Upper lobe of left lung (tissue), 6 donors: ENCODE results near the gene UBE3D. TPM values are rescaled to one million over a fixed set of nuclear protein-coding genes. Genes with fewer than 3 reads are reported as not detected.

Experiments used
- ATAC-seq, 2 donors: fragments of 200-7000 bp; cut with Tn5 transposase; one replicate each; pipeline ENCODE4 v1.9.1; 2022; ENCODE audit warnings: mild to moderate bottlenecking in 2 of 2, moderate library complexity in 2 of 2; ENCODE audit not compliant: low FRiP score in 2 of 2
- DNase-seq, 2 donors: peaks; one replicate each; pipeline ENCODE4 v3.0.0-alpha.2; 2019 to 2020
- H3K27ac ChIP-seq, 4 donors: fragments of 200-600 bp; sonication (generic); one replicate each; pipeline ENCODE4 v1.5.1; 2016 to 2019
- H3K27me3 ChIP-seq, 4 donors: fragments of 200-600 bp; sonication (generic); one replicate each; pipeline ENCODE4 v1.5.1; 2017 to 2019
- H3K36me3 ChIP-seq, 4 donors: fragments of 200-600 bp; sonication (generic); one replicate each; pipeline ENCODE4 v1.5.1; 2016 to 2019
- H3K4me1 ChIP-seq, 4 donors: fragments of 200-600 bp; sonication (generic); one replicate each; pipeline ENCODE4 v1.5.1; 2018 to 2019
- H3K4me3 ChIP-seq, 4 donors: fragments of 200-600 bp; sonication (generic); one replicate each; pipeline ENCODE4 v1.5.1; 2017 to 2019; ENCODE audit warnings: mild to moderate bottlenecking in 2 of 4, moderate library complexity in 1 of 4
- H3K9me3 ChIP-seq, 4 donors: fragments of 200-600 bp; sonication (generic); one replicate each; pipeline ENCODE4 v1.5.1; 2018 to 2019
- CTCF ChIP-seq, 6 experiments: fragments of 450-650 bp in 4 of 6; fragments of 200-600 bp in 2 of 6; sonication (generic) in 2 of 6; IDR thresholded peaks; one replicate each; pipeline ENCODE4 v1.5.1; 2016 to 2019; ENCODE audit warnings: antibody characterized with exemption in 6 of 6
- EP300 ChIP-seq, 4 donors: sonication (generic); formaldehyde crosslinking; IDR thresholded peaks; one replicate each; pipeline ENCODE4 v1.5.1; 2017; ENCODE audit warnings: antibody characterized with exemption in 4 of 4, control low read depth in 2 of 4
- POLR2A ChIP-seq, 4 donors: fragments of 450-650 bp; IDR thresholded peaks; one replicate each; pipeline ENCODE4 v1.5.1; 2016 to 2017; ENCODE audit warnings: antibody characterized with exemption in 4 of 4, mild to moderate bottlenecking in 2 of 4
- POLR2AphosphoS5 ChIP-seq, 2 donors: sonication (generic); formaldehyde crosslinking; IDR thresholded peaks; one replicate each; pipeline ENCODE4 v1.5.1; 2017; ENCODE audit warnings: antibody characterized with exemption in 2 of 2
- WGBS, 2 donors: methylation state at CpG; one replicate each; pipeline ENCODE4 v1.1.5; 2017 to 2018; 5-methylcytosine and 5-hydroxymethylcytosine counted together
- total RNA-seq, 6 donors: library from RNA; depleted of rRNA in 4 of 6; stranded (reverse); fragments of >200 nt in 4 of 6; gene quantifications; one replicate each; pipeline versions ENCODE4 v1.1.0 to v1.2.1, GENCODE V29; 2016 to 2021
- donor health status: DM: no; HTN: no; CAD: no; lungs with moderate emphysema.
- donor health status: DM: no; HTN: yes; CAD: no; lungs with severe emphysema.

The UBE3D gene
- total RNA-seq, 6 donors from 2014 or later, result 4.0 to 20.7 (median 8.7) TPM

- ATAC-seq (no peak), DNase-seq (no peak)
- Histone ChIP-seq H3K9me3 (no peaks in the 10 kb centered on the region), H3K4me3 (no peak overlapping the region), H3K27ac (no peak overlapping the region), H3K27me3 (no peaks in the 10 kb centered on the region), H3K36me3 (no peaks in the 10 kb centered on the region), H3K4me1 (no peaks in the 10 kb centered on the region)
- no peak for TF ChIP-seq POLR2AphosphoS5 (IDR thresholded peaks at IDR 0.05)
- no peak for TF ChIP-seq CTCF (IDR thresholded peaks at IDR 0.05)
- TF ChIP-seq EP300 (IDR thresholded peaks at IDR 0.05), result no peak
- TF ChIP-seq POLR2A (IDR thresholded peaks at IDR 0.05), result no peak
- 96 to 100% methylated on average over 1 of the region's 1 CpG for WGBS, 2 donors
Measured at GRCh38 chr6:82976179-82976578, 89.5 kb downstream of the UBE3D start.

GRCh38 chr6:82971877-82972460 lies 93.7 kb downstream of the UBE3D start:
- TF ChIP-seq POLR2AphosphoS5 (IDR thresholded peaks at IDR 0.05), result no peak
- TF ChIP-seq POLR2A (IDR thresholded peaks at IDR 0.05), result no peak
- TF ChIP-seq CTCF (IDR thresholded peaks at IDR 0.05), result no peak
- TF ChIP-seq EP300 (IDR thresholded peaks at IDR 0.05), result no peak
- Histone ChIP-seq H3K4me1 (no peaks in the 10 kb centered on the region), H3K4me3 (no peak overlapping the region), H3K36me3 (no peaks in the 10 kb centered on the region), H3K27me3 (no peaks in the 10 kb centered on the region), H3K9me3 (no peaks in the 10 kb centered on the region), H3K27ac (no peak overlapping the region)
- ATAC-seq (no peak), DNase-seq (no peak)
- WGBS, 2 donors, result 89 to 91% methylated on average over 3 of the region's 3 CpGs

GRCh38 chr6:82970839-82971238 lies 94.8 kb downstream of the UBE3D start:
- no peaks in the 10 kb centered on the region for H3K36me3 ChIP-seq
- no peak for DNase-seq
- H3K27me3 ChIP-seq, result no peaks in the 10 kb centered on the region
- H3K9me3 ChIP-seq, result no peaks in the 10 kb centered on the region
- no peak overlapping the region for H3K4me3 ChIP-seq
- no peak for ATAC-seq
- 95 to 100% methylated on average over 1 of the region's 1 CpG for WGBS, 2 donors
- H3K4me1 ChIP-seq, result no peaks in the 10 kb centered on the region
- no peak for TF ChIP-seq POLR2A (IDR thresholded peaks at IDR 0.05)
- no peak for TF ChIP-seq POLR2AphosphoS5 (IDR thresholded peaks at IDR 0.05)
- no peak for TF ChIP-seq CTCF (IDR thresholded peaks at IDR 0.05)
- TF ChIP-seq EP300 (IDR thresholded peaks at IDR 0.05), result no peak
- no peak overlapping the region for H3K27ac ChIP-seq

GRCh38 chr6:82968708-82969107 lies 96.9 kb downstream of the UBE3D start:
- no peaks in the 10 kb centered on the region for H3K4me1 ChIP-seq
- DNase-seq (no peak), ATAC-seq (no peak)
- TF ChIP-seq POLR2AphosphoS5 (IDR thresholded peaks at IDR 0.05), result no peak
- TF ChIP-seq POLR2A (IDR thresholded peaks at IDR 0.05), result no peak
- no peak for TF ChIP-seq EP300 (IDR thresholded peaks at IDR 0.05)
- TF ChIP-seq CTCF (IDR thresholded peaks at IDR 0.05), result no peak
- no peak overlapping the region for H3K4me3 ChIP-seq
- no peaks in the 10 kb centered on the region for H3K27me3 ChIP-seq
- WGBS, 2 donors, result 94 to 99% methylated on average over 2 of the region's 2 CpGs
- no peaks in the 10 kb centered on the region for H3K9me3 ChIP-seq
- H3K36me3 ChIP-seq, result no peaks in the 10 kb centered on the region
- H3K27ac ChIP-seq, result no peak overlapping the region
